Measurements from ENCODE around the gene MCM3AP. TPM values are rescaled to one million over a fixed set of nuclear protein-coding genes. Genes with fewer than 3 reads are reported as not detected.

Gene MCM3AP
- total and polyA plus RNA-seq, 9 of the 15 experiments (the other 6 are each of a cell fraction or from before 2014, with no cell fraction given): 6.5 to 179 (median 69.6) TPM

- TF ChIP-seq MXI1 (IDR thresholded peaks at IDR 0.05; ENCODE audit: low read depth, low read length) (no peak), MAZ (CRISPR knock-in tag; conservative IDR thresholded peaks at IDR 0.05 in 1 of 2, IDR thresholded peaks at IDR 0.05 in 1 of 2) (peak; percentile 59 to 76; a peak in 3 of 4 replicates), CBX8 (IDR thresholded peaks at IDR 0.05; ENCODE audit: borderline replicate concordance, extremely low read depth, low read depth, low read length, poor library complexity, severe bottlenecking) (no peak), EGR1 (conservative IDR thresholded peaks at IDR 0.05) (peak; percentile 79), ZBTB1 (CRISPR knock-in tag; IDR thresholded peaks at IDR 0.05; ENCODE audit: borderline replicate concordance, low read depth) (peak; percentile 47; the same call in 1 of the 2 replicates), PPARD (CRISPR knock-in tag; IDR thresholded peaks at IDR 0.05) (no peak), U2AF2 (optimal IDR thresholded peaks at IDR 0.05; ENCODE audit: low read depth, low read length) (no peak), TARDBP (IDR thresholded peaks at IDR 0.05) (no peak), ZC3H11A (IDR thresholded peaks at IDR 0.05; ENCODE audit: low read depth, low read length) (no peak), PTBP1 (IDR thresholded peaks at IDR 0.05; ENCODE audit: low read depth, low read length) (no peak), UBTF (IDR thresholded peaks at IDR 0.05; ENCODE audit: borderline replicate concordance in 1 of 2, low read depth in 2 of 2, low read length in 2 of 2) (no peak), ESRRB (CRISPR knock-in tag; IDR thresholded peaks at IDR 0.05; ENCODE audit: borderline replicate concordance) (no peak), NCOA1 (IDR thresholded peaks at IDR 0.05; ENCODE audit: low read depth) (no peak), POU5F1 (IDR thresholded peaks at IDR 0.05; ENCODE audit: borderline replicate concordance, low read depth, low read length, partially characterized antibody) (no peak), ZNF785 (CRISPR knock-in tag; IDR thresholded peaks at IDR 0.05) (no peak), ZNF3 (CRISPR knock-in tag; IDR thresholded peaks at IDR 0.05) (no peak), CXXC5 (CRISPR knock-in tag; IDR thresholded peaks at IDR 0.05) (peak; percentile 67), POLR2AphosphoS5 (IDR thresholded peaks at IDR 0.05; ENCODE audit: control insufficient read depth, insufficient read depth, low read depth, low read length) (peak; percentile 67; the same call in 1 of the 2 replicates), ZNF347 (CRISPR knock-in tag; IDR thresholded peaks at IDR 0.05; ENCODE audit: low read depth) (no peak), CHD1 (IDR thresholded peaks at IDR 0.05; ENCODE audit: low read length) (peak; percentile 72), HNRNPH1 (optimal IDR thresholded peaks at IDR 0.05; ENCODE audit: low read depth, low read length) (no peak)
Observed at GRCh38 chr21:46229133-46229922, 56.1 kb downstream of the MCM3AP start (continued).

Data from K562 (cell line).